NCI-H226 (cell line): ENCODE data around the gene ECPAS.
"Not testable (repeated sequence)": the region's sequence is repeated elsewhere in the genome, so short reads cannot be mapped to it uniquely, and the experiment has no call there.

Experiments
- DNase-seq: peaks from one replicate; pipeline ENCODE4 v3.0.0-alpha.2; 2015

The ECPAS gene

DNA sequence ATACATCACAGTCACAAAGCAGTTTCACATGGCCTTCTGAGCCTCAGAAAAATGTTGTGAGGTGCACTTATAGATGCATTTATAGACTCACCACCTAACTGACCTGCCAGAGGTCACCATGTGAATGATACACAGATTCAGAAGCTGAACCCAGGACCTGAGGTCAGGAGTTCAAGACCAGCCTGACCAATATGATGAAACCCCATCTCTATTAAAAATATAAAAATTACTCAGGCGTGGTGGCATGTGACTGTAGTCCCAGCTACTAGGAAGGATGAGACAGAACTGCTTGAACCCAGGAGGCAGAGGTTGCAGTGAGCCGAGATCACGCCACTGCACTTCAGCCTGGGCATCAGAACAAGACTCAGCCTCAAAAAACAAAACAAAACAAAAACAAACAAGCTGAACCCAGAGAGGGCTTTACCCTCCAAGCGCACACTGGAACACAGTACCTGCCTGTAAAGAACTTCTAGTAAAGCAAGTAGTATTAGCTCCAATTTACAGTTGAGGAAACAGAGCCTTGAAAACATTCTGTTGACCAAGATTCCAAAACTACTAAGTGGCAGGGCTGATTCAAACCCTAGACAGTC lies 16.3 kb downstream of the ECPAS start:
- no peak for DNase-seq

- no peak for DNase-seq
These were observed 21.1 kb downstream of the ECPAS start for GRCh38 chr9:111463048-111463447.

- no peak for DNase-seq
These were observed 25.8 kb downstream of the ECPAS start for GRCh38 chr9:111458139-111459009.

DNA sequence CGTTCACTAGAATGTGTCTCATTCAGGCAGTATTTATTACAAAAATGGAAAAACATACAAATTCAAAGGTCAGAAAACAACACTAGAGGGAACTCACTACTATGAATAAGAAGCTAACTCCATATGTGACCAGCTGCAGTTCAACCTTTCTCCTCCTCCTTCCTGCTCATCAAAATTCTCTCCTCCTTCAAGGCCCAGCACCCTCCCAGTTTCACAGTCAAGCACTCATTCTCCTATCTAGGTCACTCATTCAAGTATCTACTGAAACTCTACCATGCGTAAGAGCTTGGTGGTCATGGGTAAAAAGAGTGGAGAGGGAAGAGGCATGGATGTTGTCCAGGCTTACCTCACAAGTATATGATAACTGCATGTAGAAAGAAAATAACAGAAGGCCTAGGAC lies 27.7 kb downstream of the ECPAS start:
- DNase-seq, result no peak

GRCh38 chr9:111455638-111456037 lies 28.5 kb downstream of the ECPAS start:
- DNase-seq, result no peak

DNA sequence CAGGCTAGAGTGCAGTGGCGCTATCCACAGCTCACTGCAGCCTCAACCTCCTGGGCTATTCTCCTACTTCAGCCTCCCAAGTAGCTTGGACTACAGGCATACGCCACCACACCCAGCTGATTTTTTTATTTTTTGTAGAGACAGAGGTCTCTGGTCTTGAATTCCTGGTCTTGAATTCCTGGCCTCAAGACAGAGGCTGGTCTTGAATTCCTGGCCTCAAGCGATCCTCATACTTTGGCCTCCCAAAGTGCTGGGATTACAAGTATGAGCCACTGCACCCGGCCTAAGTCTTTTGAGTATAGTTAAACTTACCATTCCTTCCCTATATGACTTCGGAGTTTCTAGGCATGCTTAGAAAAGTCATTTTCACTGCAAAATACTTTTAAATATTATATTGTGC lies 29.4 kb downstream of the ECPAS start:
- no peak for DNase-seq

- no peak for DNase-seq
These were observed 32.6 kb downstream of the ECPAS start for GRCh38 chr9:111451570-111451969.

DNA sequence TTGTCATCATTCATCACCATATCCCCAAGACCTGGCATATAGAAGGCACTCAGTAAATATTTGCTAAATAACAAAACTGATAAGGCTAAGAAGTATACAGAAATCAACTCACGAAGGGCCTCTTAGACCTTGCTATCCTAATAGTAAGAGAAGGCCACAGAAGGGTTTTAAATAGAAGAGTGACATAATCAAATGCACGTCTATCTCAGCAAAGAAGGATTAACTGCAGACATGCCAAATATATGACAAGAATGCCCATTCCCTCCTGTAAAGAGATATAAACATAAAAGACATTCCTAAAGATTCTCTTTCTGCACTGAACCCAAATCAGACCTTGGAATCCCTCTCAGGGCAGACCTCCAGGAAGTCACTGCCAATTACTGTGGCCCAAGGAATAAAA lies 34.1 kb downstream of the ECPAS start:
- DNase-seq, result no peak

- DNase-seq, result no peak
These were observed 34.5 kb downstream of the ECPAS start for GRCh38 chr9:111449705-111450104.

DNA sequence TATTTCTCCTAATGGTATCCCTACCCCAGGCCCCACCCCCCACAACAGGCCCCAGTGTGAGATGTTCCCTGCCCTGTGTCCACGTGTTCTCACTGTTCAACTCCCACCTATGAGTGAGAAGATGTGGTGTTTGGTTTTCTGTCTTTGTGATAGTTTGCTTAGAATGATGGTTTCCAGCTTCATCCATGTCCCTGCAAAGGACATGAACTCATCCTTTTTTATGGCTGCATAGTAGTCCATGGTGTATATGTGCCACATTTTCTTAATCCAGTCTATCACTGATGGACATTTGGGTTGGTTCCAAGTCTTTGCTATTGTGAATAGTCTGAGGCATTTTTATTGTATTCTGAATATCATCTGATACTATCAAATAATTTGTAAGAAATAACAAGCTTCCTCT lies 38.4 kb downstream of the ECPAS start:
- DNase-seq, result not testable (repeated sequence)

- DNase-seq, result no peak
These were observed 40.7 kb downstream of the ECPAS start for GRCh38 chr9:111443454-111443853.

DNA sequence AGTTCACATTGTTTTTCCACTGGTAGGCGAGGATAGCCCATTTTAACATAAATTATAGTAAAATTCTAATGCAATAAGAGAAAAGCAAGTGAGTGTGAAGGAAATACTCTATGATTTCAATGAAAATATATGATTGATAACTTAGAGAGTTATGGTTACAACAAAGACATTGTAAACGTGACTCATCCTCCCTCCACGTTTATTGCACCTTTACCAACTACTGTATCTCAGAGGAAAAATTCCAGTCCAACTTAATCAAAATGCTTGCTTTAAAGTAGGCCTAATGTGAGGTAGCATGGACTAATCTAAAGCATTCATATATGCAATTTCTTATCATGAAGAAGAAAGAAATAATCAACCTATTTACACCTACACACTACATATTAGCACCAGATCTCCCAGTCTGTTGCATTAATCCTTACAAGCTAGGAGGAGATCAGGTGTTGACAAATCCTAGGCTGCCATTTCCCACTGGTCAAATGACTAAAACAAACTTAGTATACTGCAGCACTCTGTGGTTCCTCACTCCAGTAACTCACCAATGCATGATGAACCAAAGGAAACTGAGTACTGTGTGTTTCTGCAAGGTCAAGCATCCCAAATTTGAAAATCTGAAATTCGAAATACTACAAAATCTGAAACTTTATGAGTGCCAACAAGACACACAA lies 41.7 kb downstream of the ECPAS start:
- DNase-seq, result no peak

GRCh38 chr9:111440226-111440625 lies 44.0 kb downstream of the ECPAS start:
- DNase-seq, result no peak

- no peak for DNase-seq
These were observed 45.5 kb downstream of the ECPAS start for GRCh38 chr9:111438541-111439235.

DNA sequence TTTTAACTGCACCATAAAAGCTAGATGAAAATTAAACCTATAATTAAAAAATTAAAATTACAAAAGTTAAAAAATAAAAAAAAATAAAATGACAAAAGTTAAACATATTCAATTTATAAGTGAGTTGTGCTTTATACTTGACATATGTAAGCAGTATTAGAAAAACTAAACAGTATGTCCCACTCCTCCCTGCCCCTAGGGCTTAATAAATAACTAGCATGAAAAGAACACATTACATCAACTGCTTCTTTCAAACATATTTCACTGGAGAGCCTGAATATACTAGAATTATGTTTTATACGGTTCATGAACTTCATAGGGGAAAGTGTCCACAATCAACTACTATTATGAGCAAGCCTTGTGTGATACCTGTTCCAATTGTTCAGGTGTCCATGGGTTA lies 47.6 kb downstream of the ECPAS start:
- no peak for DNase-seq

GRCh38 chr9:111433082-111433481 lies 51.1 kb downstream of the ECPAS start:
- DNase-seq, result no peak

- DNase-seq, result no peak
These were observed 52.5 kb downstream of the ECPAS start for GRCh38 chr9:111431684-111432083.

DNA sequence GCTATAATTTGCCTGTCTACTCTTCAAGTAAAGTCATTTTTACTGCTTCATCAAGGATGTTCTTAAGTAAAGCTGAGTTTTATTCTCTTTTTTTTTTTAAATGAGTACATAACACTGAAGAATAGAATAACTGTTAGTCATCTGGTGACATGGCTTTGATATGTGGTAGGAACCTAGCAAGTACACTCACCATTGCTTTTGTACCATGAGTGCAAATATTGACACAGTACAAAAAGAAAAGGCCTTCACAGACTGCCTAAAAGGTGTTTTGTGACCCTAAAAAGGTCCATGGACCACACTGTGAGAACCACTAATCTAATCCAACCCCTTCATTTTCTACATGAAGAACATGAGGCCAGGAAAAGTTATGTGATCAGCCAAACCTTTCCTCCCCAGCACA lies 55.0 kb downstream of the ECPAS start:
- DNase-seq, result no peak

GRCh38 chr9:111427186-111427585 lies 57.0 kb downstream of the ECPAS start:
- no peak for DNase-seq

- DNase-seq, result no peak
These were observed 60.8 kb downstream of the ECPAS start for GRCh38 chr9:111423389-111423788.

GRCh38 chr9:111414406-111414805 lies 69.8 kb downstream of the ECPAS start:
- DNase-seq, result no peak

DNA sequence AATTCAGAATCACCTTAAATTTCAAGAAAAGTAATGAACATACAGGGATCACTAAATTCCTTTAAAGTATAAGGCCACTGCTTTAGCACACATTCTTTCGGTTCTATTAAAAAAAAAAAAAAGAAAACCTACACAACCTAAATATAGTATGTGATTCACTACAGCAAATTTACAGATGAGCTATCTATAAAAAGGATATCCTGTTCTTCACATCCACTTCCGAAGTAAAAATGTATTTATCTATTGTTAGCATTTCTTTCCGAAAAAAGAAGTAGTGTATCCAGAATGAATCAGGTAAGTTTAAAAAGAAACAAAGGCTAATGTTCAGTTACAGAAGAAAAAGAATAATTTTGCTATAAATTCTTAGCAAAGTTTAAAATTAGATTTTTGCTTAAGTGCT lies 70.2 kb downstream of the ECPAS start:
- no peak for DNase-seq

- DNase-seq, result no peak
These were observed 71.9 kb downstream of the ECPAS start for GRCh38 chr9:111412280-111412679.

DNA sequence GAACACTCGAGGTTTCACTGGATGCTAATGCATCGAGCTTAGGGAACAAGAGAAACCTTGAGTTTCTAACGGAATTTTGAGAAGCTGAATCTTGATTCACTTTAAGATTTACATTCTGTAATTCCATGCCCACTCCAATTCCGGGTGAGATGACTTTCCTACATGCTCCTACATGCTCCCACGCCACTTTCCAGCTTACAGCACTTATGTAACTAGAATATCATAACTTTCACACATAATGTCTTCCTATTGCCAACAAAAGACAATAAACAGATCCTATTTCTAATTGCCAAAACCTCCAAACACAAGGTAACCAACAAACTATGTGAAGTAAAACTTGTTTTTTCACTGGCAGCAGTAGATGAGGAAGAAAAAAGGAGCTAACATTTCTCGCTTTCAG lies 72.9 kb downstream of the ECPAS start:
- no peak for DNase-seq
